Smooth muscle cell (in vitro differentiated cells): ENCODE results near the gene MTX1. TPM values are rescaled to one million over a fixed set of nuclear protein-coding genes. Genes with fewer than 3 reads are reported as not detected.
A peak's percentile ranks its signal among the peaks of the same experiment; 100 is the strongest.

Source experiments
- DNase-seq: peaks from one replicate; lab custom pipeline; 2025; ENCODE audit not compliant: unreplicated experiment; lab: John Stamatoyannopoulos, UW
- H2AFZ ChIP-seq: fragments of 200-600 bp; sonication (generic); 2 replicates; pipeline ENCODE4 v1.6.0; 2016; ENCODE audit warnings: antibody characterized with exemption, low read depth, mild to moderate bottlenecking
- H3F3A ChIP-seq: fragments of 200-600 bp; sonication (generic); 2 replicates; pipeline ENCODE4 v1.6.0; 2017; ENCODE audit warnings: antibody characterized with exemption, low read depth
- H3K27ac ChIP-seq: fragments of 200-600 bp; sonication (generic); 2 replicates; pipeline ENCODE4 v1.5.1; 2016; ENCODE audit warnings: low read depth, mild to moderate bottlenecking
- H3K27me3 ChIP-seq: fragments of 200-600 bp; sonication (generic); 2 replicates; pipeline ENCODE4 v1.6.1; 2016; ENCODE audit warnings: low read depth, mild to moderate bottlenecking
- H3K36me3 ChIP-seq: fragments of 200-600 bp; sonication (generic); 2 replicates; pipeline ENCODE4 v1.5.1; 2016; ENCODE audit warnings: low read depth
- H3K4me1 ChIP-seq: fragments of 200-600 bp; sonication (generic); 2 replicates; pipeline ENCODE4 v1.5.1; 2016; ENCODE audit warnings: low read depth
- H3K4me2 ChIP-seq: fragments of 200-600 bp; sonication (generic); 2 replicates; pipeline ENCODE4 v1.6.0; 2016; ENCODE audit warnings: mild to moderate bottlenecking
- H3K4me3 ChIP-seq: fragments of 200-600 bp; sonication (generic); 2 replicates; pipeline ENCODE4 v1.5.1; 2016; ENCODE audit warnings: mild to moderate bottlenecking
- H3K79me2 ChIP-seq: fragments of 200-600 bp; sonication (generic); 2 replicates; pipeline ENCODE4 v1.6.0; 2016; ENCODE audit warnings: low read depth, mild to moderate bottlenecking
- H3K9ac ChIP-seq: fragments of 200-600 bp; sonication (generic); 2 replicates; pipeline ENCODE4 v1.6.0; 2016; ENCODE audit warnings: low read depth
- H3K9me3 ChIP-seq: fragments of 200-600 bp; sonication (generic); replicated peaks from 2 replicates; pipeline ENCODE4 v1.5.1; 2016; ENCODE audit warnings: low read depth
- H4K20me1 ChIP-seq: fragments of 200-600 bp; sonication (generic); 2 replicates; pipeline ENCODE4 v1.6.0; 2016; ENCODE audit warnings: low read depth
- CTCF ChIP-seq: fragments of 200-600 bp; sonication (generic); IDR thresholded peaks from 2 replicates; pipeline ENCODE4 v1.5.1; 2017; ENCODE audit warnings: borderline replicate concordance, mild to moderate bottlenecking, antibody characterized with exemption; ENCODE audit not compliant: insufficient read depth, poor library complexity, severe bottlenecking
- WGBS: methylation state at CpG from one replicate; pipeline ENCODE4 v1.1.7; 2016; ENCODE audit warnings: low lambda C conversion rate; 5-methylcytosine and 5-hydroxymethylcytosine counted together
- polyA plus RNA-seq: library from polyadenylated mRNA; unstranded; fragments of >200 nt; fragmentation: Nextera tagmentation; extraction: Ambion mirVana; gene quantifications from 2 replicates; pipeline ENCODE4 v1.2.1, GENCODE V29; 2016
- total RNA-seq: library from RNA; depleted of rRNA; stranded (reverse); fragments of >200 nt; gene quantifications from 2 replicates; pipeline ENCODE4 v1.2.3, GENCODE V29; 2014

Gene MTX1
- total and polyA plus RNA-seq, 2 experiments from 2014 or later: 45.2 to 109 TPM

- DNase-seq: no peak
- no peaks in the 10 kb centered on the region for H3K9me3 ChIP-seq
- TF ChIP-seq CTCF: no peak
These were observed 28.0 kb downstream of the MTX1 start for GRCh38 chr1:155236451-155236850.

GRCh38 chr1:155241069-155241679, 32.7 kb downstream of the MTX1 start:
- Histone ChIP-seq H3K4me1 (no peaks in the 10 kb centered on the region), H3F3A (peaks cover 12% of the 10 kb centered on the region), H3K36me3 (no peaks in the 10 kb centered on the region), H3K9ac (no peak overlapping the region), H2AFZ (no peak overlapping the region), H3K4me2 (peak overlapping the region; percentile 81), H3K9me3 (no peaks in the 10 kb centered on the region), H3K27me3 (no peaks in the 10 kb centered on the region), H4K20me1 (no peaks in the 10 kb centered on the region), H3K79me2 (no peaks in the 10 kb centered on the region), H3K27ac (peak overlapping the region; percentile 7), H3K4me3 (peak overlapping the region; percentile 46)
- DNase-seq: no peak
- TF ChIP-seq CTCF: no peak
- WGBS: 23% methylated on average over 4 of the region's 4 CpGs

More at GRCh38 chr1:155236451-155236850, 28.0 kb downstream of the MTX1 start:
- H3F3A ChIP-seq: no peaks in the 10 kb centered on the region
- no peaks in the 10 kb centered on the region for H4K20me1 ChIP-seq
- no peak overlapping the region for H3K27ac ChIP-seq
- no peak overlapping the region for H2AFZ ChIP-seq
- no peak overlapping the region for H3K9ac ChIP-seq
- no peaks in the 10 kb centered on the region for H3K27me3 ChIP-seq
- H3K79me2 ChIP-seq: no peaks in the 10 kb centered on the region
- no peak overlapping the region for H3K4me3 ChIP-seq
- 89% methylated on average over 5 of the region's 5 CpGs for WGBS
- H3K4me2 ChIP-seq: no peak overlapping the region
- no peaks in the 10 kb centered on the region for H3K36me3 ChIP-seq
- no peaks in the 10 kb centered on the region for H3K4me1 ChIP-seq

DNA sequence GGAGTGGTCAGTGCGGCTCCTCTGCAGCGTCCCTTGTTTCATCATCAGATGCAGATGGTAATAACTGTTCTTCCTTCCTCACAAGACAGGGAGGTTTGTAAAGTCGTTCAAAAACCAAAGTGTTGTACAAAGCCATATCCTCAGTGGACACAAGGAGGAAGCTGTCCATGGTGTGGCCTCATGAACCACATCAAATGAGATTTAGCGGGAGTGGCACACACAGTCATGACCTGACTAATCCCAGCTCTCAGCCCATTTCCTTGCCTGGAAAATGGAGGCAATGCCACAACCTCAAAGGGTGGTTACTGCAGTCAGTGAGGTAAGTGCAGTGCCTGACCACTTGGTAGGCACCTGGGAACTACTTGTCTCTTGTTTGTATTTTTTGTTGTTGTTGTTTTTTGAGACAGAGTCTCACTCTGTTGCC, 33.4 kb downstream of the MTX1 start:
- H3K4me3 ChIP-seq: no peak overlapping the region
- H3K27ac ChIP-seq: no peak overlapping the region
- no peaks in the 10 kb centered on the region for H3K27me3 ChIP-seq
- H3K9me3 ChIP-seq: no peaks in the 10 kb centered on the region
- 84% methylated on average over 4 of the region's 4 CpGs for WGBS
- no peaks in the 10 kb centered on the region for H3K4me1 ChIP-seq
- H4K20me1 ChIP-seq: no peaks in the 10 kb centered on the region
- DNase-seq: no peak
- peaks cover 12% of the 10 kb centered on the region for H3F3A ChIP-seq
- no peak overlapping the region for H3K4me2 ChIP-seq
- H2AFZ ChIP-seq: no peak overlapping the region
- H3K9ac ChIP-seq: no peak overlapping the region
- TF ChIP-seq CTCF: no peak
- H3K36me3 ChIP-seq: no peaks in the 10 kb centered on the region
- H3K79me2 ChIP-seq: no peaks in the 10 kb centered on the region

DNA sequence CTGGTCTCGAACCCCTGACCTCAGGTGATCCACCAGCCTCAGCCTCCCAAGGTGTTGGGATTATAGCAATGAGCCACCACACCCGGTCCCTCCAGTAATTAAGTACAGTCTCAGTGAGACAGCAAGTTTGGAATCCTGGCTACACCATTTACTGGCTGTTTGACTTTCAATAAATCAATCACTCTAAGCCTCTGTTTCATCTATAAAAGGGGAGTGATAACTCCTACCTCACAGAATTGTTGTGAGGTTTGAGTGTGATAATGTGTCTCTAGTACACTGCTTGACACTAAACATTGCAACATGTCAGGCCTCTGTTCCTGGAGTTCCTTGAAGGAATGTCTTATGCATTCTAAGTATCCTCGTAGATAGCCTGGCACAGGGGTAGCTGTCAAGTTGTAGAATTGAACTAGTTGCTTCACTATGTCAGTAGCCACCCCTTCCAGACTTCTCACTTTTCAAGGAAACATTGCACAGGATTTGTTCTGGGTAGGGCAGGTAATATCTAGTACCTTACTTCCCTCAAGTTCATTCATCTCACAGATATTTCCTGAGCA, 34.4 kb downstream of the MTX1 start:
- Histone ChIP-seq H3K9me3 (no peaks in the 10 kb centered on the region), H2AFZ (no peak overlapping the region), H3K27ac (no peak overlapping the region), H3K36me3 (no peaks in the 10 kb centered on the region), H3K9ac (no peak overlapping the region), H3K4me2 (peak overlapping the region; percentile 87), H3F3A (peaks cover 12% of the 10 kb centered on the region), H3K4me1 (no peaks in the 10 kb centered on the region), H4K20me1 (no peaks in the 10 kb centered on the region), H3K27me3 (no peaks in the 10 kb centered on the region), H3K79me2 (no peaks in the 10 kb centered on the region), H3K4me3 (peak overlapping the region; percentile 59)
- TF ChIP-seq CTCF: no peak
- no peak for DNase-seq
- WGBS: 39% methylated on average over 3 of the region's 3 CpGs
